Measurements from ENCODE around the gene RTP5.

The RTP5 gene

DNA sequence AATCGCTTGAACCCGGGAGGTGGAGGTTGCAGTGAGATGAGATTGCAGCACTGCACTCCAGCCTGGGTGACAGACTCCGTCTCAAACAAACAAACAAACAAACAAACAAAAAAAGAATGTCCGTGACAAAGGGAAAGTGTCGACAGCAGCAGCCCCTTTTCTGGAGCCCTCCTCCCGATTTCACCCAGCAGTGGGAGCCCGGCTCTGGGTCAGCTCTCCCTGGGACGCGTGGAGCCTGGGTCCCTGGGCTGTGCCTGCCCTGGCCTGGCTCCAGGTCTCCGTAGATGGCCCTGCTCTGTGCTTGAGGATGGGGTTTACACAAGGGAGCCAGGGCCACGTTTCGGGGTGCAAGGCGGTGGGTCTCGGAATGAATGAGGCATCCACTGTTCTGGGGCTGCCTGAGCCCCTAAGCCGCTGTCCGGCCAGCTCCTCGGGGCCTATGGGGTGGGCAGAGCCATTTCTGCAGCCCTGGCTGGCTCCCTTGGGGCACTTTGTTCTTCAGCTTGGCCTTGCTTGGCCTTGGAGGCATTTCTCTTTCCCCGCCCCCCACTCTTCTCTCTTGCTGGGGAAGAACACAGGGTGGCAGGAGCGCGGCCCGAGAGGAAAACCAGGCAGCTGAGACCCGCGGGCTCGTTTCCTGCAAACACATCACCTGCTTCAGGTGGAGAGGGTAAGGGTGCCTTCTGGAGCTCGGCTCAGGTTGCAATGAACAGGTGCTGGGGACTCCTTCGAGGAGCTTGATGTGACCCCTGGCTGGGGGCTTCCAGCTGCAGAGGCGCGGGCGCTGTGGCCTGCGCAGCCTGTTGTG is 29.1 kb downstream of the RTP5 start:
- Histone ChIP-seq H3K9me3 (ENCODE audit: control insufficient read depth, low read depth, low read length) (no peaks in the 10 kb centered on the region), H3K27me3 (ENCODE audit: control insufficient read depth, insufficient read depth, low read length) (no peaks in the 10 kb centered on the region), H3K4me1 (ENCODE audit: control insufficient read depth, low read depth, low read length) (no peaks in the 10 kb centered on the region), H3K9ac (ENCODE audit: low read length) (no peak overlapping the region), H3K4me3 (ENCODE audit: low read length) (no peak overlapping the region), H3K36me3 (ENCODE audit: control insufficient read depth, low read depth, low read length) (no peaks in the 10 kb centered on the region), H3K27ac (ENCODE audit: low read length) (no peak overlapping the region)

DNA sequence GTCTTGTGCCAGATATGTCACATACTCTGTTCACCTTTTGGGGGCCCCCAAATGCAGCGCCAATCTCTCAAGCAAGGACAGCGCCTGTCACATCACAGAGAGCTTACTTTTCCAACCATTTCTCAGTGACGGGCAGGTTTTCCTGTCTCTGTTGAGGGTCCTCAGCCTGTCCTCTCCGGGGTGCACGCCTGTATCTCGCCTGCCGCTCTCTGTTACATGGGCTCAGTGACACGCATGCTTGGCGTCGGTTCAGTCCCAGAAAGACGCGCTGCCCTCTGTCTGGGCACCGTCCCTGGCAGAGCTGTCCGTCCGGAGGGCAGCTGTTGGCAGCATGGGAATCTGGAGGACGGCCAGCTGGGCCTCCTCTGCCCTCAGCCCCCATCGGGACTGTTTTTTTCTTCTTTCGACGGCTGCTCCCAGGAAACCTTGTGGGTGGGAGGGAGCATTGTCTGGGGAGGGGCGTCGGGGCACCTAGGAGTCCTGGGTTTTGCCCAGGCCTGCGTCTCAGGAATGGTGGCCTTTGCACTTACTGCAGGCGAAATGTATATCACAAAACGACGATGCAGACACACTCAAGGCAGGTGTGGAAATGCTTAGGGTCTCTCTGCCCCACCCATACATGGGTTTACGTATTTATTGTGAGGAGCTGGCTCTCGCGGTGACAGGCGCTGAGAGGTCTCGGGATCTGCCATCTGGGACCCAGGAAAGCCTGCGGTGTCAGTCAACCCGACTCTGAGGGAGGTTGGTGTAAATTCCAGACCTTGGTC is 30.9 kb downstream of the RTP5 start:
- no peak overlapping the region for H3K9ac ChIP-seq (ENCODE audit: low read length)
- H3K4me1 ChIP-seq (ENCODE audit: control insufficient read depth, low read depth, low read length): no peaks in the 10 kb centered on the region
- no peak overlapping the region for H3K27ac ChIP-seq (ENCODE audit: low read length)
- H3K36me3 ChIP-seq (ENCODE audit: control insufficient read depth, low read depth, low read length): no peaks in the 10 kb centered on the region
- H3K27me3 ChIP-seq (ENCODE audit: control insufficient read depth, insufficient read depth, low read length): no peaks in the 10 kb centered on the region
- H3K4me3 ChIP-seq (ENCODE audit: low read length): no peak overlapping the region
- no peaks in the 10 kb centered on the region for H3K9me3 ChIP-seq (ENCODE audit: control insufficient read depth, low read depth, low read length)

DNA sequence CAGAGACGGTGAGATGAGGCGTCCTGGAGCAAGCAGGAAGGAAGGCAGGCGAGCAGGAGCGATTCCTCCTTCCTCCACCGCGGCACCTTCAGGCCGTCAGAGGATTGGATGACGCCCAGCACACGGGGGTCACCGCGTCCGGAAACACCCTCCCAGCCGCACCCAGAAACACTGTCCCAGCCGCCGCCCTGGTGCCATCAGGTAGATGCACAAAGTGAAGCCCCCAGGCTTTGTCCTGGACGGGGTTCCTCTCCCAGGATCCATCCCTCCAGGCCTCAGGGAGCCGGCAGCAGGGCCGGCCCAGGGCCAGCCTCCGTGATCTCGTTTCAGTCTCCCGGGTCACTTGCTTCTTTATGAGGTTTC is 31.5 kb downstream of the RTP5 start:
- no peaks in the 10 kb centered on the region for H3K4me1 ChIP-seq (ENCODE audit: control insufficient read depth, low read depth, low read length)

DNA sequence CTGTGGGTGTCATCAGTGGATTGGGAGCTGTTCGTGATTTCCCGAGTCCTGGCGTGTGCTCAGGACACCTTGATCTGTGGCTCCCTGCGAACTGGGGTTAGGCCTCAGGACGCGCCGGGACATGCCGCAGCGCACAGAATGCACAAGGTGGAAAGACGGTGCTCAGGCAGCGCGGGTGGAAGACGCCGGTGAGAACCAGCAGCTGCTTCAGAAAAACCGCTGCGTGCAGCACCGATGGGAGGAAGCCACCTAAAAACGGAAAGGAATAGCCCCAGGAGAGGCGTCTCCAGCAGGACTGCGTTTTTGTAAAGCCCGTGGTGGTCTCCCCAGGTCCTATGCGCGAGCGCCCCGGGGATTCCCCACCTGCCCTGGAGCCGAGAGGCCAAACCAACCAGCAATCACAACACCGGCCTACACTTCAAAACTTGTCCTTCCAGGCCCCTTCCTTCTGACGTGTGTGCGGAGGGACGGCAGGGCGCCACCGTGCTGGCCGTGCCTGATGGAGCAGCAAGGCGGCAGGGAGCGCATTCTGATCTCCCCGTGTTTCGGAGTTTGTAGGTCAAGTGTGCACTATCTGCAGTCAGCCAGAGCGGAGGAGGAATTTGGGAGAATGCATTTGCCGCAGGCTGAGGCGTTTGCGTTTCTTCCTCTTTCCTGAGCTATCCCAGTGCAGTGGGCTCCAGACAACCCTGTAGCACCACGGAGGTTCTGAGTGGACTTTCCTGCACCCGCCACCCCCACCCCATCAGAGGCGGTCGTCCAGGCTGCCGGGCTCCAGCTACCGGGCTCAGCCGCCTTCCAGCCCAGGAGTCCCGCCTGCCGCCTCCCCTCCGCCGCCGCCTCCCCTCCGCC is 32.2 kb downstream of the RTP5 start:
- Histone ChIP-seq H3K9ac (ENCODE audit: low read length) (no peak overlapping the region), H3K36me3 (ENCODE audit: control insufficient read depth, low read depth, low read length) (no peaks in the 10 kb centered on the region), H3K27me3 (ENCODE audit: control insufficient read depth, insufficient read depth, low read length) (no peaks in the 10 kb centered on the region), H3K27ac (ENCODE audit: low read length) (no peak overlapping the region), H3K4me3 (ENCODE audit: low read length) (no peak overlapping the region), H3K4me1 (ENCODE audit: control insufficient read depth, low read depth, low read length) (no peaks in the 10 kb centered on the region), H3K9me3 (ENCODE audit: control insufficient read depth, low read depth, low read length) (no peaks in the 10 kb centered on the region)

More for the DNA sequence above, 31.5 kb downstream of the RTP5 start:
- Histone ChIP-seq H3K9me3 (ENCODE audit: control insufficient read depth, low read depth, low read length) (no peaks in the 10 kb centered on the region), H3K27me3 (ENCODE audit: control insufficient read depth, insufficient read depth, low read length) (no peaks in the 10 kb centered on the region), H3K9ac (ENCODE audit: low read length) (no peak overlapping the region), H3K36me3 (ENCODE audit: control insufficient read depth, low read depth, low read length) (no peaks in the 10 kb centered on the region), H3K4me3 (ENCODE audit: low read length) (no peak overlapping the region), H3K27ac (ENCODE audit: low read length) (no peak overlapping the region)

DNA sequence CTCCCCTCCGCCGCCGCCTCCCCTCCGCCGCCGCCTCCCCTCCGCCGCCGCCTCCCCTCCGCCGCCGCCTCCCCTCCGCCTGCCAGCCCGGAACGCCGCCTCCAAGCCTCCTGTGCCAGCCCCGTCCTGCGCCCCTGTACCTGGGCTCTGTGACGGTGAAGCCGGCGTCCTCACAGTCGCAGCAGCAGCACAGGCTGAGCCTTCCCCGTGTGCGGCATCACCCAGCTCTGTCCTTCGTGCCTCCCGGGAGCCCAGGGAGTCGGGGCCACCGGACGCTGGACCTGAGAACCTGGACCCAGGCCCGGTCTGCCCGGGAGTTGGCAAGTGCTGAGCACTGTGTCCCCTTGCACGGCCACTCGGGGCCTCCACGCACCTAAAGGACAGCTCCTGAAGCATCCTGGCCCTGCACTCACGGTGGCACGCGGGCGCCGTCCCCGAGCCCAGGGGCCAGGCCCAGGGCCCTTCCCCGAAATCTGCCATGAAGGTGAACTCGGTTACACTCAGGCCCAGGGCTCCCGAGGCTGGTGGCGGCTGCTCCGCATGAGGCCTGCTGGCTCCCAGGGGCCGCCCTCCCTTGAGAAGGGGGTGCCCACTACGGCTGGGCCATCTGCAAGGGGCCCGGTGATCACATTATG is 32.9 kb downstream of the RTP5 start:
- H3K36me3 ChIP-seq (ENCODE audit: control insufficient read depth, low read depth, low read length): no peaks in the 10 kb centered on the region
- no peak overlapping the region for H3K9ac ChIP-seq (ENCODE audit: low read length)
- no peak overlapping the region for H3K4me3 ChIP-seq (ENCODE audit: low read length)
- no peak overlapping the region for H3K27ac ChIP-seq (ENCODE audit: low read length)
- H3K4me1 ChIP-seq (ENCODE audit: control insufficient read depth, low read depth, low read length): no peaks in the 10 kb centered on the region
- no peaks in the 10 kb centered on the region for H3K27me3 ChIP-seq (ENCODE audit: control insufficient read depth, insufficient read depth, low read length)
- no peaks in the 10 kb centered on the region for H3K9me3 ChIP-seq (ENCODE audit: control insufficient read depth, low read depth, low read length)

DNA sequence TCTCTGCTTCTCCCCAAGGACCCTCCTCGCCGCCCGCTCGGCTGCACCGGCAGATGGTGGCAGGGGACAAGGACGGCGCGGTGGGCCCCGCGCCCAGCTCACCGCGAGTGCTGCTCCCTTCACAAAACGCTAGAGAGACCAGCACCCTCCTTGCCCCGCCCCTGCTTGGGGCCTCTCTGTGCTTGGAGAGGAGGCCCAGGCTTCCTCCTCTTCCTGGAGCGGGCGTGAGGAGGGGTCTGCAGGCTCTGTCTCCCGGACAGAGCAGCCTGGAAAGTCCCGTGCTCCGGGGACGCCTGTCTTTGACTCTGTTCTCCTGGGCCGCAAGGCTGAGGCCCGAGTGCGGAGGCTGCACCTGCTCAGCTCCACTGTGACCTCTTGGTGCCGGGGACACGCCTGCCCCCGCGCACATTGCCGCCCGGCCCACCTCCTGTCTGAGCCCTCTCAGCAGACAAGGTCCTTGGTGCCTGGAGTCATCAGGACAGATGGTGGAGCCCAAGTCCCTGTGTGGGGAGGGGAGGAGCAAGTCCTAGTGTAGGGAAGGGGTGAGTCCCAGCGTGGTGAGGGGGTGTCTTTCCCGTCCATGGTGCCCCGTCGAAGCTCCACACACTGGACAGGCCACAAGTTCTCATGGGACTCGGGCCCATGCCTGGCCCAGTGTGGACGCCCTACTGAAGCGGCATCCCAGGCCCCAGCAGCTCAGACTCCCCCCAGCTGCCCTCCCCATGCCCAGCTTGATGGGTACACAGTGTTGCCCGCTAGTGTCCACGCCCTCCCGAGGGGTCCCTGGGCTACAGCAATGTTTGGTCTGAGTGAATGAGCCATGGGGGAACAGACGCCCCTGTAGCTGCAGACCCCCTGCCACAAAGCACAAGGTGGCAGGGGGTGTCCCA is 33.8 kb downstream of the RTP5 start:
- Histone ChIP-seq H3K9ac (ENCODE audit: low read length) (no peak overlapping the region), H3K9me3 (ENCODE audit: control insufficient read depth, low read depth, low read length) (no peaks in the 10 kb centered on the region), H3K27me3 (ENCODE audit: control insufficient read depth, insufficient read depth, low read length) (no peaks in the 10 kb centered on the region), H3K4me3 (ENCODE audit: low read length) (no peak overlapping the region), H3K27ac (ENCODE audit: low read length) (no peak overlapping the region), H3K4me1 (ENCODE audit: control insufficient read depth, low read depth, low read length) (no peaks in the 10 kb centered on the region), H3K36me3 (ENCODE audit: control insufficient read depth, low read depth, low read length) (no peaks in the 10 kb centered on the region)

DNA sequence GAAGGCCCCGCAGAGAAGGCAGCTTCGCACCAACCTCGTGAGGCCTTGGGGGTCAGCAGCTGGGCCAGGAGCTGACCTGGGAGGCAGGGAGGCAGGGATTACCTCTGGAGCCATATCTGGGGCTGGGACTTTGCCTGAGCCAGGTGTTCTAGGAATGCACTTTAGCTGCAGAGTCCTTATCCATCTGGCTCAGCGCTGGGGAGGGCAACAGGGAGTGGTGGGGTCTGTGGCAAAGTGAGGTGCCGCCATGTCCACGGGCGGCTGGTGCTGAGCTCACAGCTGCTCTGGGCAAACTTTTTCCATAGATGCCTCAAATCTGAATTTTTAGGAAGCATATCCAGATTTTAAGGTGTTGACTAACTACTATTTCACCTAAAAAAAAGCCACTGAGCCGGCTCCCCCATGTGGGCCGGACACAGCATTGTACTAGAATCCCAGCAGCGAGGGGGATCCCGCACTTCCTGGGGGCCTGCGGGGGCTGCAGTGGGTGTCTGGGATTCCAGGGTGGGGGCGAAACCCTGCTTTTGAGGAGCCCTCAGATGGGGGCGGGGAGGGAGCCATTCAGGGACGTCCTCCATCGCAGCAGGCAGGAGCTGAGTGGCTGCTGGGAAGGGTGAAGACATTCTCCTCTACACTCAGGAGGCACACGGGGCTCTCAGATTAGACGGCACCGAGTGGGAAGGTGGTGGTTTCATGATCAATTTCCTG is 34.6 kb downstream of the RTP5 start:
- H3K9ac ChIP-seq (ENCODE audit: low read length): no peak overlapping the region
- no peaks in the 10 kb centered on the region for H3K4me1 ChIP-seq (ENCODE audit: control insufficient read depth, low read depth, low read length)
- no peaks in the 10 kb centered on the region for H3K27me3 ChIP-seq (ENCODE audit: control insufficient read depth, insufficient read depth, low read length)

DNA sequence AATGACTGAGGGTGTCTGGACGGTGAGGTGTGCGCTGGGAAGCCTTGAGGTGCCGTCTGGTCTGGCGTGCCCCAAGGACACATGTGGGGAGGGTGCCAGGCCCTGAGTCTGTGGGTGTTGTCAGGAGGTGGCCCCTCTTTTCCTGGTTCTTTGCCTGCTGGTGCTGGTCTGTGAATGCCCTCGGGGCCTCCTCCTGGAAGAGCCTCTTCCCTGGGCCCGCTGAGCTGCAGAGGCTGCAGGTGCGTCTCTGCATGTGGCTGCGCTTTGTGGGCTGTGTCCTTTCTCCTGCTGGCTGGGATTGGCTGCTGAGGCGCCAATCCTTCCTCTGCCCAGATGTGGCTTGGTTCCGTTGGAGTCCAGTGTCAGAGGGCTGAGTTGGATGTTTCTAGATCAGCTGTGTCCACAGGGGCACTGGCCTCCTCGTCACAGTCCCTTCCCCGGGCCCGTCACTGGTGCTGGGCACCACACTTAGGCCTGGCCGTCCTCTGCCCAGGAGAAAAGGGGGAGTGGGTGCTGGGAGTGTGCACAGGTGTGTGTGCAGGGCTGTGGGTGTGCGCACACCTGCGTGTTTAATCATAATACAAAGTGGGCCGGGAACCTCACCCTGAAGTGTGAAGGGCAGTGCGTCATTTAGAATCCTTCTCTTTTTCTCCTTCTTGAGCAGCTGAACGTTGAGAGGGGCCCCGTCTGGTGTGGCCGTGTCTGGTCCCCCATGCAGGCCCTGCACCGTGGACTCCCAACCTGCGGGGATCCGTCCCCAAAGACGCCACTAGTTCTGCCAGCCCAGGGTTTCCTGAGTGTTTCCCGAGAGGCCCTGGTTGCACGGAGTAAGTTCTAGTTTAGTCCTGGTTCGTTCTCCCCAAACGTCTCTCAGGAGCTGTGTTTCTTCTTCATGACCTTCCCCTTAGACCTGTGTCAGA is 35.5 kb downstream of the RTP5 start:
- H3K4me3 ChIP-seq (ENCODE audit: low read length): no peak overlapping the region
- no peaks in the 10 kb centered on the region for H3K36me3 ChIP-seq (ENCODE audit: control insufficient read depth, low read depth, low read length)
- H3K4me1 ChIP-seq (ENCODE audit: control insufficient read depth, low read depth, low read length): no peaks in the 10 kb centered on the region
- H3K27ac ChIP-seq (ENCODE audit: low read length): no peak overlapping the region
- H3K27me3 ChIP-seq (ENCODE audit: control insufficient read depth, insufficient read depth, low read length): no peaks in the 10 kb centered on the region
- no peaks in the 10 kb centered on the region for H3K9me3 ChIP-seq (ENCODE audit: control insufficient read depth, low read depth, low read length)
- no peak overlapping the region for H3K9ac ChIP-seq (ENCODE audit: low read length)

More for the DNA sequence above, 34.6 kb downstream of the RTP5 start:
- Histone ChIP-seq H3K4me3 (ENCODE audit: low read length) (no peak overlapping the region), H3K36me3 (ENCODE audit: control insufficient read depth, low read depth, low read length) (no peaks in the 10 kb centered on the region), H3K27ac (ENCODE audit: low read length) (no peak overlapping the region), H3K9me3 (ENCODE audit: control insufficient read depth, low read depth, low read length) (no peaks in the 10 kb centered on the region)

DNA sequence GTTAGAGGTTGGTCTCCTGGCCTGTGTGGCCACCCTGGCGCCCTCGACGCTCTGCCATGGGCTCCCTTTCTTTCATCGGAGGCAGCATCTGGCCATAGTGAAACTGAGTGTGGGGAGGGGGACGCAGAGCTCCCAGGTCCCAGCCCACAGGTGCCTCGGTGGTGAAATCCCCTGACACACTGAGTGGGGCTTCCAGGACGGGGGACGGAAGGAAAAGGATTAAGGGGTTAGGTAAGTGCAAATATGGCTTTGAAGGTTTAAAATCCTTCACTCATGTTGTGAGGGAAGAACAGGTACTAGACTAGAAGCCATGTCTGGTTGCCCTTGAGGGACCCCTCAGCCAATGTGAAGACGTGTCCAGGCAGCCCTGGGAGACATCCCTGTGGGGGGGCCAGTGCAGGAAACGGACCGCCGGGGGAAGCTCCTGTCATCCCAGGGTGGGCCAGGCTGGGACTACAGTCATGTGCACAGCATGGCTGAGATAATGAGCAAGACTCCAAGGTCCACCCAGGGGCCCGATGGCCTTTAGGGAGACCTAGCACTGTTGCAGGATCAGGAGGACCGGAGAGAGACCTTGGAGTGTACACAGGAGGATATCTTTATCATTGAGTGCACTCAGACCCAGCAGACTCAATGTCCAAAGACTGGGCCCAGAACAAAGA is 36.3 kb downstream of the RTP5 start:
- H3K36me3 ChIP-seq (ENCODE audit: control insufficient read depth, low read depth, low read length): no peaks in the 10 kb centered on the region
- no peak overlapping the region for H3K9ac ChIP-seq (ENCODE audit: low read length)
- H3K27ac ChIP-seq (ENCODE audit: low read length): no peak overlapping the region
- no peaks in the 10 kb centered on the region for H3K4me1 ChIP-seq (ENCODE audit: control insufficient read depth, low read depth, low read length)
- H3K9me3 ChIP-seq (ENCODE audit: control insufficient read depth, low read depth, low read length): no peaks in the 10 kb centered on the region
- H3K4me3 ChIP-seq (ENCODE audit: low read length): no peak overlapping the region
- no peaks in the 10 kb centered on the region for H3K27me3 ChIP-seq (ENCODE audit: control insufficient read depth, insufficient read depth, low read length)
